Activated T-helper 1 cell treated with anti-CD3 and anti-CD28 coated beads, Interleukin-12 subunit alpha, Interleukin-12 subunit beta, Interleukin-2, Interleukin-4 antibody, amounts not matched to agents 30 ng/mL and 10 ng/mL and 1 ng/mL, durations not matched to agents 14 hours and 24 hours and 36 hours (primary cell): ENCODE measurements around the gene ATG7. TPM values are rescaled to one million over a fixed set of nuclear protein-coding genes. Genes with fewer than 3 reads are reported as not detected.

Experiments used
- DNase-seq: peaks from one replicate; pipeline ENCODE4 v3.0.0; 2021; ENCODE audit warnings: low spot score
- H3K27ac Mint-ChIP-seq: one replicate; pipeline ENCODE4 v1.8.0; 2021; ENCODE audit warnings: mild to moderate bottlenecking, mixed read lengths
- H3K27me3 Mint-ChIP-seq: one replicate; pipeline ENCODE4 v1.8.0; 2022; ENCODE audit warnings: mild to moderate bottlenecking, moderate library complexity, mixed read lengths; ENCODE audit not compliant: insufficient read depth
- H3K36me3 Mint-ChIP-seq: one replicate; pipeline ENCODE4 v1.8.0; 2021; ENCODE audit warnings: low read depth, mixed read lengths
- H3K4me1 Mint-ChIP-seq: one replicate; pipeline ENCODE4 v1.8.0; 2021; ENCODE audit warnings: low read depth, mixed read lengths
- H3K4me3 Mint-ChIP-seq: one replicate; pipeline ENCODE4 v1.8.0; 2021; ENCODE audit warnings: mild to moderate bottlenecking, moderate library complexity, mixed read lengths
- H3K9me3 Mint-ChIP-seq: one replicate; pipeline ENCODE4 v1.8.0; 2021; ENCODE audit warnings: mixed read lengths
- intact Hi-C: fragments of 100-400 bp; cut with micrococcal nuclease; formaldehyde crosslinking; loops from one replicate; pipeline ENCODE4 v1.15.1; 2024
- total RNA-seq: library from RNA; stranded (reverse); gene quantifications from 2 replicates; pipeline ENCODE4 v1.2.3, GENCODE V29; 2022

Gene ATG7
- total RNA-seq, result 38.6 and 44.0 TPM in 2 replicates

- intact Hi-C loops, result loop anchor here (1.0 to 10.0 kb wide), 7 partner anchors 19 to 1213 kb away; partner anchors contain the start of genes TSEN2 and VGLL4
- DNase-seq, result peak; percentile 96
- Mint-ChIP-seq H3K27me3 (peaks cover 3% of the 10 kb centered on the region), H3K9me3 (peaks cover 9% of the 10 kb centered on the region), H3K36me3 (peaks cover 29% of the 10 kb centered on the region), H3K27ac (peak within 1 kb of the TSS; percentile 90), H3K4me3 (peak within 1 kb of the TSS; percentile 90), H3K4me1 (peaks cover 45% of the 10 kb centered on the region)
These were observed at the start of gene ATG7 for GRCh38 chr3:11271986-11272904. Gene ATG7 (plus strand): TSS chr3:11272397. CDS start chr3:11298696, 26,299 bp downstream.

- peaks cover 5% of the 10 kb centered on the region for H3K4me1 Mint-ChIP-seq
- H3K36me3 Mint-ChIP-seq, result no peaks in the 10 kb centered on the region
- DNase-seq, result no peak
- peaks cover 4% of the 10 kb centered on the region for H3K27me3 Mint-ChIP-seq
- intact Hi-C loops, result no loop called here
- H3K4me3 Mint-ChIP-seq, result no peak overlapping the region
- no peaks in the 10 kb centered on the region for H3K9me3 Mint-ChIP-seq
- no peak overlapping the region for H3K27ac Mint-ChIP-seq
These were observed 48.2 kb upstream of the ATG7 start for GRCh38 chr3:11224010-11224409.

- Mint-ChIP-seq H3K27me3 (no peaks in the 10 kb centered on the region), H3K9me3 (no peaks in the 10 kb centered on the region), H3K36me3 (no peaks in the 10 kb centered on the region), H3K4me1 (peaks cover 5% of the 10 kb centered on the region), H3K27ac (no peak overlapping the region), H3K4me3 (no peak overlapping the region)
- DNase-seq, result no peak
- intact Hi-C loops, result no loop called here
These were observed 47.3 kb upstream of the ATG7 start for GRCh38 chr3:11224870-11225229.

GRCh38 chr3:11226042-11226370, 46.2 kb upstream of the ATG7 start:
- H3K9me3 Mint-ChIP-seq, result no peaks in the 10 kb centered on the region
- H3K36me3 Mint-ChIP-seq, result no peaks in the 10 kb centered on the region
- intact Hi-C loops, result no loop called here
- no peak for DNase-seq
- no peaks in the 10 kb centered on the region for H3K27me3 Mint-ChIP-seq
- H3K4me3 Mint-ChIP-seq, result no peak overlapping the region
- H3K4me1 Mint-ChIP-seq, result peaks cover 5% of the 10 kb centered on the region
- H3K27ac Mint-ChIP-seq, result peak overlapping the region; percentile 30

- H3K4me1 Mint-ChIP-seq, result peaks cover 5% of the 10 kb centered on the region
- H3K4me3 Mint-ChIP-seq, result no peak overlapping the region
- intact Hi-C loops, result no loop called here
- no peaks in the 10 kb centered on the region for H3K9me3 Mint-ChIP-seq
- H3K27ac Mint-ChIP-seq, result no peak overlapping the region
- no peak for DNase-seq
- no peaks in the 10 kb centered on the region for H3K36me3 Mint-ChIP-seq
- peaks cover 13% of the 10 kb centered on the region for H3K27me3 Mint-ChIP-seq
These were observed 44.2 kb upstream of the ATG7 start for GRCh38 chr3:11228041-11228440.

- peaks cover 5% of the 10 kb centered on the region for H3K4me1 Mint-ChIP-seq
- intact Hi-C loops, result no loop called here
- no peak overlapping the region for H3K4me3 Mint-ChIP-seq
- H3K36me3 Mint-ChIP-seq, result no peaks in the 10 kb centered on the region
- no peak for DNase-seq
- H3K27me3 Mint-ChIP-seq, result peaks cover 27% of the 10 kb centered on the region
- H3K9me3 Mint-ChIP-seq, result no peaks in the 10 kb centered on the region
- no peak overlapping the region for H3K27ac Mint-ChIP-seq
These were observed 42.1 kb upstream of the ATG7 start for GRCh38 chr3:11230125-11230524.

- intact Hi-C loops, result no loop called here
- H3K9me3 Mint-ChIP-seq, result no peaks in the 10 kb centered on the region
These were observed 41.4 kb upstream of the ATG7 start for GRCh38 chr3:11230832-11231231.

GRCh38 chr3:11235385-11235784, 36.8 kb upstream of the ATG7 start:
- H3K4me1 Mint-ChIP-seq, result peaks cover 22% of the 10 kb centered on the region
- H3K36me3 Mint-ChIP-seq, result peaks cover under 1% of the 10 kb centered on the region
- peaks cover 27% of the 10 kb centered on the region for H3K27me3 Mint-ChIP-seq
- H3K27ac Mint-ChIP-seq, result no peak overlapping the region
- intact Hi-C loops, result no loop called here
- no peak overlapping the region for H3K4me3 Mint-ChIP-seq
- peaks cover 20% of the 10 kb centered on the region for H3K9me3 Mint-ChIP-seq
- DNase-seq, result no peak

More at GRCh38 chr3:11230832-11231231, 41.4 kb upstream of the ATG7 start:
- Mint-ChIP-seq H3K4me3 (no peak overlapping the region), H3K36me3 (no peaks in the 10 kb centered on the region), H3K27me3 (peaks cover 27% of the 10 kb centered on the region), H3K27ac (no peak overlapping the region), H3K4me1 (peaks cover 3% of the 10 kb centered on the region)
- no peak for DNase-seq

- intact Hi-C loops, result loop anchor here (1.0 kb wide), 2 partner anchors 98 to 415 kb away; no protein-coding TSS in a partner anchor
- Mint-ChIP-seq H3K9me3 (peaks cover 24% of the 10 kb centered on the region), H3K4me1 (peaks cover 27% of the 10 kb centered on the region), H3K27ac (no peak overlapping the region), H3K36me3 (peaks cover 4% of the 10 kb centered on the region), H3K27me3 (peaks cover 22% of the 10 kb centered on the region), H3K4me3 (no peak overlapping the region)
- peak; percentile 62 for DNase-seq
These were observed 35.4 kb upstream of the ATG7 start for GRCh38 chr3:11236588-11237461.

GRCh38 chr3:11238060-11238459, 34.1 kb upstream of the ATG7 start:
- peaks cover 24% of the 10 kb centered on the region for H3K9me3 Mint-ChIP-seq
- peaks cover 27% of the 10 kb centered on the region for H3K4me1 Mint-ChIP-seq
- intact Hi-C loops, result loop anchor here (1.0 kb wide), 3 partner anchors 34 to 608 kb away; partner anchors contain the start of genes ATG7 and TAMM41
- H3K27me3 Mint-ChIP-seq, result peaks cover 13% of the 10 kb centered on the region
- peaks cover 4% of the 10 kb centered on the region for H3K36me3 Mint-ChIP-seq
- DNase-seq, result no peak
- H3K27ac Mint-ChIP-seq, result peak overlapping the region; percentile 87
- peak overlapping the region; percentile 10 for H3K4me3 Mint-ChIP-seq

GRCh38 chr3:11238880-11239279, 33.3 kb upstream of the ATG7 start:
- H3K4me3 Mint-ChIP-seq, result peak overlapping the region; percentile 31
- no peak for DNase-seq
- peaks cover 28% of the 10 kb centered on the region for H3K9me3 Mint-ChIP-seq
- H3K36me3 Mint-ChIP-seq, result peaks cover 4% of the 10 kb centered on the region
- H3K27ac Mint-ChIP-seq, result peak overlapping the region; percentile 87
- intact Hi-C loops, result loop anchor here (1.0 kb wide), 4 partner anchors 33 to 607 kb away; partner anchors contain the start of genes ATG7 and TAMM41
- H3K4me1 Mint-ChIP-seq, result peaks cover 27% of the 10 kb centered on the region
- peaks cover 7% of the 10 kb centered on the region for H3K27me3 Mint-ChIP-seq

GRCh38 chr3:11239796-11240195, 32.4 kb upstream of the ATG7 start:
- intact Hi-C loops, result loop anchor here (1.0 kb wide), 1 partner anchor 385 kb away; no protein-coding TSS in a partner anchor
- DNase-seq, result no peak
- H3K4me1 Mint-ChIP-seq, result peaks cover 27% of the 10 kb centered on the region
- no peak overlapping the region for H3K27ac Mint-ChIP-seq
- H3K27me3 Mint-ChIP-seq, result peaks cover 2% of the 10 kb centered on the region
- peaks cover 4% of the 10 kb centered on the region for H3K36me3 Mint-ChIP-seq
- H3K9me3 Mint-ChIP-seq, result peaks cover 28% of the 10 kb centered on the region
- no peak overlapping the region for H3K4me3 Mint-ChIP-seq
